PFSK-1 (cell line): ENCODE results near the gene IKZF1.

ENCODE experiments used
- FOXP2 ChIP-seq: optimal IDR thresholded peaks from 2 replicates; pipeline ENCODE3; 2011; ENCODE audit warnings: borderline replicate concordance, control low read depth, inconsistent platforms; ENCODE audit not compliant: insufficient read depth; ENCODE audit errors: extremely low read length, extremely low read depth
- POLR2AphosphoS5 ChIP-seq: IDR thresholded peaks from 2 replicates; pipeline ENCODE4 v1.6.1; 2012; ENCODE audit warnings: low read depth, mild to moderate bottlenecking, control low read depth, low read length, moderate library complexity
- REST ChIP-seq, 2 experiments: IDR thresholded peaks; 2 replicates each; pipeline versions ENCODE4 v1.6.1 to v1.8.0; 2011 to 2012; ENCODE audit warnings: low read depth in 2 of 2, low read length in 2 of 2, control low read depth in 1 of 2, inconsistent platforms in 1 of 2, mild to moderate bottlenecking in 1 of 2, moderate library complexity in 1 of 2; ENCODE audit not compliant: insufficient read depth in 1 of 2
- SIN3A ChIP-seq: IDR thresholded peaks from 2 replicates; pipeline ENCODE4 v1.6.1; 2012; ENCODE audit warnings: mild to moderate bottlenecking, low read length, moderate library complexity, borderline replicate concordance; ENCODE audit not compliant: insufficient read depth
- TAF1 ChIP-seq: IDR thresholded peaks from 2 replicates; pipeline ENCODE4 v1.6.1; 2012; ENCODE audit warnings: low read length, control low read depth, borderline replicate concordance; ENCODE audit not compliant: insufficient read depth

- no peak for TF ChIP-seq TAF1
- TF ChIP-seq REST (IDR thresholded peaks at IDR 0.05; ENCODE audit: insufficient read depth in 1 of 2, low read depth in 2 of 2, low read length in 2 of 2): no peak
- TF ChIP-seq POLR2AphosphoS5: no peak
- no peak for TF ChIP-seq SIN3A
- TF ChIP-seq FOXP2: no peak
Observed at GRCh38 chr7:50308203-50308531, 3.7 kb downstream of the IKZF1 start.
